ENCODE results near the gene VKORC1L1. TPM values are rescaled to one million over a fixed set of nuclear protein-coding genes. Genes with fewer than 3 reads are reported as not detected.

VKORC1L1 gene
- polyA plus RNA-seq, 1 donor from 2014 or later: 18.2 TPM

DNA sequence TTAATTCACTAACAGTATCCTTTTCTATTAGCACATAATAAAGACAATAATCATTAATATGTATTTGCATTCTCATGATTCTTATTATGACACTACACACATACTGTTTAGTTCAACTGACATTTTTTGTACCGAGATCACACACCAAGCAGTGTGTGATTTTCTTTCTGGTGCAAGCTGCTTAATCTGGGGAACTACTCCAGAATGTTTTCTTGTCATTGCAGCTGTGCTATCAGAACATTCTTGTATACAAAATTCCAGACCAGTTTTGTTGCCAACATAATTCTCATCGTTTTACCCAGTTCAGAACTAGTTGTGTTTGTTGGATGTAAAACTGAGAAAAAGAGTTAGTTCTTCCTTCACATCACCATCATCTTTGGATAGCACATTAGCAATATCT, 37.4 kb downstream of the VKORC1L1 start:
- H3K9me3 ChIP-seq (ENCODE audit: low read length): no peaks in the 10 kb centered on the region
- H3K79me2 ChIP-seq (replicated peaks; ENCODE audit: insufficient read depth, low read length): peaks cover 4% of the 10 kb centered on the region
- H2AFZ ChIP-seq (ENCODE audit: low read depth, low read length): no peak overlapping the region
- no peak overlapping the region for H3K4me3 ChIP-seq (ENCODE audit: low read length)
- H3K9me2 ChIP-seq (ENCODE audit: insufficient read depth, low read length): no peaks in the 10 kb centered on the region
- no peak overlapping the region for H3K27ac ChIP-seq (ENCODE audit: low read length)
- TF ChIP-seq EP300 (conservative IDR thresholded peaks at IDR 0.05; ENCODE audit: poor library complexity, severe bottlenecking): no peak
- no peak for TF ChIP-seq TAF1 (IDR thresholded peaks at IDR 0.05; ENCODE audit: low read depth)
- TF ChIP-seq, protein P1, sequence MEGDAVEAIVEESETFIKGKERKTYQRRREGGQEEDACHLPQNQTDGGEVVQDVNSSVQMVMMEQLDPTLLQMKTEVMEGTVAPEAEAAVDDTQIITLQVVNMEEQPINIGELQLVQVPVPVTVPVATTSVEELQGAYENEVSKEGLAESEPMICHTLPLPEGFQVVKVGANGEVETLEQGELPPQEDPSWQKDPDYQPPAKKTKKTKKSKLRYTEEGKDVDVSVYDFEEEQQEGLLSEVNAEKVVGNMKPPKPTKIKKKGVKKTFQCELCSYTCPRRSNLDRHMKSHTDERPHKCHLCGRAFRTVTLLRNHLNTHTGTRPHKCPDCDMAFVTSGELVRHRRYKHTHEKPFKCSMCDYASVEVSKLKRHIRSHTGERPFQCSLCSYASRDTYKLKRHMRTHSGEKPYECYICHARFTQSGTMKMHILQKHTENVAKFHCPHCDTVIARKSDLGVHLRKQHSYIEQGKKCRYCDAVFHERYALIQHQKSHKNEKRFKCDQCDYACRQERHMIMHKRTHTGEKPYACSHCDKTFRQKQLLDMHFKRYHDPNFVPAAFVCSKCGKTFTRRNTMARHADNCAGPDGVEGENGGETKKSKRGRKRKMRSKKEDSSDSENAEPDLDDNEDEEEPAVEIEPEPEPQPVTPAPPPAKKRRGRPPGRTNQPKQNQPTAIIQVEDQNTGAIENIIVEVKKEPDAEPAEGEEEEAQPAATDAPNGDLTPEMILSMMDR (IDR thresholded peaks at IDR 0.05; ENCODE audit: poor library complexity, severe bottlenecking): no peak
- TF ChIP-seq, protein P2, sequence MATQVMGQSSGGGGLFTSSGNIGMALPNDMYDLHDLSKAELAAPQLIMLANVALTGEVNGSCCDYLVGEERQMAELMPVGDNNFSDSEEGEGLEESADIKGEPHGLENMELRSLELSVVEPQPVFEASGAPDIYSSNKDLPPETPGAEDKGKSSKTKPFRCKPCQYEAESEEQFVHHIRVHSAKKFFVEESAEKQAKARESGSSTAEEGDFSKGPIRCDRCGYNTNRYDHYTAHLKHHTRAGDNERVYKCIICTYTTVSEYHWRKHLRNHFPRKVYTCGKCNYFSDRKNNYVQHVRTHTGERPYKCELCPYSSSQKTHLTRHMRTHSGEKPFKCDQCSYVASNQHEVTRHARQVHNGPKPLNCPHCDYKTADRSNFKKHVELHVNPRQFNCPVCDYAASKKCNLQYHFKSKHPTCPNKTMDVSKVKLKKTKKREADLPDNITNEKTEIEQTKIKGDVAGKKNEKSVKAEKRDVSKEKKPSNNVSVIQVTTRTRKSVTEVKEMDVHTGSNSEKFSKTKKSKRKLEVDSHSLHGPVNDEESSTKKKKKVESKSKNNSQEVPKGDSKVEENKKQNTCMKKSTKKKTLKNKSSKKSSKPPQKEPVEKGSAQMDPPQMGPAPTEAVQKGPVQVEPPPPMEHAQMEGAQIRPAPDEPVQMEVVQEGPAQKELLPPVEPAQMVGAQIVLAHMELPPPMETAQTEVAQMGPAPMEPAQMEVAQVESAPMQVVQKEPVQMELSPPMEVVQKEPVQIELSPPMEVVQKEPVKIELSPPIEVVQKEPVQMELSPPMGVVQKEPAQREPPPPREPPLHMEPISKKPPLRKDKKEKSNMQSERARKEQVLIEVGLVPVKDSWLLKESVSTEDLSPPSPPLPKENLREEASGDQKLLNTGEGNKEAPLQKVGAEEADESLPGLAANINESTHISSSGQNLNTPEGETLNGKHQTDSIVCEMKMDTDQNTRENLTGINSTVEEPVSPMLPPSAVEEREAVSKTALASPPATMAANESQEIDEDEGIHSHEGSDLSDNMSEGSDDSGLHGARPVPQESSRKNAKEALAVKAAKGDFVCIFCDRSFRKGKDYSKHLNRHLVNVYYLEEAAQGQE (IDR thresholded peaks at IDR 0.05; ENCODE audit: borderline replicate concordance): no peak
- TF ChIP-seq MXI1 (conservative IDR thresholded peaks at IDR 0.05; ENCODE audit: poor library complexity, severe bottlenecking): no peak
- TF ChIP-seq EZH2 (IDR thresholded peaks at IDR 0.05; ENCODE audit: borderline replicate concordance, insufficient read depth, low read length, poor library complexity, severe bottlenecking): no peak
- no peak for TF ChIP-seq POLR2AphosphoS5 (IDR thresholded peaks at IDR 0.05)
- TF ChIP-seq RAD21 (conservative IDR thresholded peaks at IDR 0.05): no peak
- TF ChIP-seq SMC3 (conservative IDR thresholded peaks at IDR 0.05; ENCODE audit: poor library complexity): no peak
- H3K4me2 ChIP-seq (ENCODE audit: low read length): no peak overlapping the region
- no peaks in the 10 kb centered on the region for H3K36me3 ChIP-seq (ENCODE audit: insufficient read depth, low read length)
- no peaks in the 10 kb centered on the region for H3K27me3 ChIP-seq (ENCODE audit: insufficient read depth, low read depth, low read length)
- no peak overlapping the region for H3K9ac ChIP-seq (ENCODE audit: low read length)
- H4K20me1 ChIP-seq (ENCODE audit: insufficient read depth): no peaks in the 10 kb centered on the region
- no peaks in the 10 kb centered on the region for H3F3A ChIP-seq (ENCODE audit: insufficient read depth, low read length, poor library complexity, severe bottlenecking)

GRCh38 chr7:65912237-65912636, 39.4 kb downstream of the VKORC1L1 start:
- Histone ChIP-seq H3K4me3 (ENCODE audit: low read length) (peak overlapping the region; percentile 48), H3K36me3 (ENCODE audit: insufficient read depth, low read length) (no peaks in the 10 kb centered on the region), H3K9ac (ENCODE audit: low read length) (peak overlapping the region; percentile 47), H2AFZ (ENCODE audit: low read depth, low read length) (no peak overlapping the region), H3K4me2 (ENCODE audit: low read length) (peak overlapping the region; percentile 61), H4K20me1 (ENCODE audit: insufficient read depth) (no peaks in the 10 kb centered on the region), H3K27me3 (ENCODE audit: insufficient read depth, low read depth, low read length) (no peaks in the 10 kb centered on the region), H3F3A (ENCODE audit: insufficient read depth, low read length, poor library complexity, severe bottlenecking) (no peaks in the 10 kb centered on the region), H3K9me3 (ENCODE audit: low read length) (no peaks in the 10 kb centered on the region), H3K79me2 (replicated peaks; ENCODE audit: insufficient read depth, low read length) (peaks cover 4% of the 10 kb centered on the region), H3K9me2 (ENCODE audit: insufficient read depth, low read length) (no peaks in the 10 kb centered on the region), H3K27ac (ENCODE audit: low read length) (peak overlapping the region; percentile 88)
- TF ChIP-seq TAF1 (IDR thresholded peaks at IDR 0.05; ENCODE audit: low read depth) (no peak), MXI1 (conservative IDR thresholded peaks at IDR 0.05; ENCODE audit: poor library complexity, severe bottlenecking) (peak; percentile 37), RAD21 (conservative IDR thresholded peaks at IDR 0.05) (no peak), SMC3 (conservative IDR thresholded peaks at IDR 0.05; ENCODE audit: poor library complexity) (no peak), EZH2 (IDR thresholded peaks at IDR 0.05; ENCODE audit: borderline replicate concordance, insufficient read depth, low read length, poor library complexity, severe bottlenecking) (no peak), POLR2AphosphoS5 (IDR thresholded peaks at IDR 0.05) (peak; percentile 60), EP300 (conservative IDR thresholded peaks at IDR 0.05; ENCODE audit: poor library complexity, severe bottlenecking) (peak; percentile 74)
- TF ChIP-seq, protein P2 (IDR thresholded peaks at IDR 0.05; ENCODE audit: borderline replicate concordance): no peak
- TF ChIP-seq, protein P1 (IDR thresholded peaks at IDR 0.05; ENCODE audit: poor library complexity, severe bottlenecking): no peak

Measured in neural cell (in vitro differentiated cells).